ENCODE data around the gene F2RL3.

GRCh38 chr19:16919496-16919895, 30.7 kb downstream of the F2RL3 start:
- TF ChIP-seq POLR2A (IDR thresholded peaks at IDR 0.05; ENCODE audit: low read length): no peak
- TF ChIP-seq GATA1 (IDR thresholded peaks at IDR 0.05; ENCODE audit: low read depth, low read length): no peak
